H9 (cell line): Measurements from ENCODE around the gene CAPNS1. TPM values are rescaled to one million over a fixed set of nuclear protein-coding genes. Genes with fewer than 3 reads are reported as not detected.
A peak's percentile ranks its signal among the peaks of the same experiment; 100 is the strongest.
"Not testable (repeated sequence)": the region's sequence is repeated elsewhere in the genome, so short reads cannot be mapped to it uniquely, and the experiment has no call there.

Source experiments
- DNase-seq: peaks from one replicate; pipeline ENCODE4 v3.0.0-alpha.2; 2017
- H2AFZ ChIP-seq: one replicate; pipeline ENCODE4 v1.6.1; 2013; ENCODE audit warnings: mild to moderate bottlenecking, low read length, control low read depth, moderate library complexity
- H2AK5ac ChIP-seq: 2 replicates; pipeline ENCODE4 v1.6.1; 2013; ENCODE audit warnings: low read length, control low read depth, mixed read lengths; ENCODE audit not compliant: insufficient read length
- H2BK120ac ChIP-seq: one replicate; pipeline ENCODE4 v1.6.1; 2013; ENCODE audit warnings: low read depth, mild to moderate bottlenecking, low read length, control low read depth, inconsistent platforms; ENCODE audit not compliant: poor library complexity, severe bottlenecking
- H2BK12ac ChIP-seq: 2 replicates; pipeline ENCODE4 v1.6.1; 2013; ENCODE audit warnings: low read length, control low read depth, mixed read lengths, low read depth; ENCODE audit not compliant: insufficient read length
- H2BK15ac ChIP-seq: 2 replicates; pipeline ENCODE4 v1.6.1; 2013; ENCODE audit warnings: low read depth, low read length, control low read depth
- H2BK20ac ChIP-seq: one replicate; pipeline ENCODE4 v1.6.1; 2013; ENCODE audit warnings: low read depth, mild to moderate bottlenecking, low read length, control low read depth, inconsistent platforms; ENCODE audit not compliant: poor library complexity, severe bottlenecking
- H2BK5ac ChIP-seq: 2 replicates; pipeline ENCODE4 v1.6.1; 2013; ENCODE audit warnings: low read length, control low read depth, mixed read lengths; ENCODE audit not compliant: insufficient read length
- H3K14ac ChIP-seq: 2 replicates; pipeline ENCODE4 v1.6.1; 2013; ENCODE audit warnings: low read length, control low read depth; ENCODE audit not compliant: insufficient read depth
- H3K18ac ChIP-seq: 2 replicates; pipeline ENCODE4 v1.6.1; 2013; ENCODE audit warnings: low read depth, mild to moderate bottlenecking, mixed read lengths, low read length, control low read depth; ENCODE audit not compliant: insufficient read length
- H3K23ac ChIP-seq: 2 replicates; pipeline ENCODE4 v1.6.1; 2013; ENCODE audit warnings: low read length, control low read depth, mixed read lengths, low read depth; ENCODE audit not compliant: insufficient read length
- H3K23me2 ChIP-seq: 2 replicates; pipeline ENCODE4 v1.6.1; 2013; ENCODE audit warnings: low read depth, mild to moderate bottlenecking, mixed read lengths, low read length, control low read depth; ENCODE audit not compliant: insufficient read length, poor library complexity, severe bottlenecking
- H3K27ac ChIP-seq: 2 replicates; pipeline ENCODE4 v1.5.1; 2013; ENCODE audit warnings: low read length, control low read depth, mixed read lengths, low read depth; ENCODE audit not compliant: insufficient read length
- H3K27me3 ChIP-seq: 2 replicates; pipeline ENCODE4 v1.6.1; 2013; ENCODE audit warnings: low read length, control low read depth, inconsistent platforms; ENCODE audit not compliant: insufficient read depth
- H3K4ac ChIP-seq: 2 replicates; pipeline ENCODE4 v1.6.1; 2013; ENCODE audit warnings: low read depth, mild to moderate bottlenecking, control low read depth, inconsistent platforms, low read length, moderate library complexity
- H3K4me1 ChIP-seq: 2 replicates; pipeline ENCODE4 v1.6.1; 2013; ENCODE audit warnings: low read length, control low read depth, inconsistent platforms; ENCODE audit not compliant: insufficient read depth
- H3K4me2 ChIP-seq: 2 replicates; pipeline ENCODE4 v1.6.1; 2013; ENCODE audit warnings: low read length, control low read depth, mixed read lengths; ENCODE audit not compliant: insufficient read length, insufficient read depth
- H3K56ac ChIP-seq: 2 replicates; pipeline ENCODE4 v1.6.1; 2013; ENCODE audit warnings: low read depth, mild to moderate bottlenecking, mixed read lengths, low read length, control low read depth; ENCODE audit not compliant: insufficient read length
- H3K79me1 ChIP-seq: 2 replicates; pipeline ENCODE4 v1.6.1; 2013; ENCODE audit warnings: low read depth, mild to moderate bottlenecking, moderate library complexity, low read length, control low read depth, inconsistent platforms; ENCODE audit not compliant: insufficient read depth, poor library complexity, severe bottlenecking
- H3K79me2 ChIP-seq: 2 replicates; pipeline ENCODE4 v1.6.1; 2013; ENCODE audit warnings: low read length, control low read depth, inconsistent platforms; ENCODE audit not compliant: insufficient read depth
- H3K9ac ChIP-seq: 2 replicates; pipeline ENCODE4 v1.6.1; 2013; ENCODE audit warnings: low read length, control low read depth, mixed read lengths; ENCODE audit not compliant: insufficient read length; ENCODE audit errors: extremely low read depth
- H3K9me3 ChIP-seq: one replicate; pipeline ENCODE4 v1.6.1; 2013; ENCODE audit warnings: low read depth, low read length, inconsistent platforms; ENCODE audit not compliant: control insufficient read depth
- H3T11ph ChIP-seq: one replicate; pipeline ENCODE4 v1.6.1; 2013; ENCODE audit warnings: mild to moderate bottlenecking, low read length, control low read depth, inconsistent platforms
- H4K20me1 ChIP-seq: one replicate; pipeline ENCODE4 v1.6.1; 2013; ENCODE audit not compliant: control insufficient read depth, insufficient read length, insufficient read depth
- H4K5ac ChIP-seq: 2 replicates; pipeline ENCODE4 v1.6.1; 2013; ENCODE audit warnings: low read depth, mild to moderate bottlenecking, mixed read lengths, low read length, control low read depth; ENCODE audit not compliant: insufficient read length
- H4K8ac ChIP-seq: replicated peaks from 2 replicates; pipeline ENCODE4 v1.6.1; 2013; ENCODE audit warnings: low read length, control low read depth, mixed read lengths, low read depth; ENCODE audit not compliant: insufficient read length
- H4K91ac ChIP-seq: 2 replicates; pipeline ENCODE4 v1.6.1; 2013; ENCODE audit warnings: low read depth, mild to moderate bottlenecking, moderate library complexity, mixed read lengths, low read length, control low read depth; ENCODE audit not compliant: insufficient read length
- H3K27ac Mint-ChIP-seq, 3 experiments: 2 replicates in 2 of 3; 3 replicates in 1 of 3; pipeline ENCODE4 v1.8.0; 2020 to 2021; ENCODE audit warnings: mixed read lengths in 3 of 3, mild to moderate bottlenecking in 1 of 3, moderate library complexity in 1 of 3
- H3K27me3 Mint-ChIP-seq: 2 replicates; pipeline ENCODE4 v1.8.0; 2021; ENCODE audit warnings: low read depth, mild to moderate bottlenecking, moderate library complexity, mixed read lengths
- H3K36me3 Mint-ChIP-seq, 3 experiments: 2 replicates in 2 of 3; 3 replicates in 1 of 3; pipeline ENCODE4 v1.8.0; 2020 to 2021; ENCODE audit warnings: low read depth in 3 of 3, mixed read lengths in 3 of 3; ENCODE audit not compliant: insufficient read depth in 1 of 3
- H3K4me1 Mint-ChIP-seq, 2 experiments: 2 replicates each; pipeline ENCODE4 v1.8.0; 2020; ENCODE audit warnings: mixed read lengths in 2 of 2
- H3K4me3 Mint-ChIP-seq, 2 experiments: 2 replicates in 1 of 2; 3 replicates in 1 of 2; pipeline ENCODE4 v1.8.0; 2020 to 2021; ENCODE audit warnings: mild to moderate bottlenecking in 2 of 2, mixed read lengths in 2 of 2, moderate library complexity in 1 of 2
- H3K9me3 Mint-ChIP-seq, 2 experiments: 2 replicates in 1 of 2; 3 replicates in 1 of 2; pipeline ENCODE4 v1.8.0; 2020; ENCODE audit warnings: mild to moderate bottlenecking in 2 of 2, mixed read lengths in 2 of 2, moderate library complexity in 1 of 2
- WGBS: extraction: QIAGEN DNeasy Blood & Tissue Kit; methylation state at CpG from one replicate; pipeline ENCODE4 v1.1.7; 2013; ENCODE audit warnings: missing lambda C conversion rate, low lambda C conversion rate, mixed read lengths; ENCODE audit not compliant: insufficient read length; ENCODE audit errors: extremely low coverage; 5-methylcytosine and 5-hydroxymethylcytosine counted together
- total RNA-seq: library from RNA; stranded (reverse); gene quantifications from 2 replicates; pipeline ENCODE4 v1.2.1, GENCODE V29; 2021
- TF ChIP-seq, protein P1 (sequence below): fragments of 200-600 bp; sonication (generic); conservative IDR thresholded peaks from 3 replicates; pipeline ENCODE4 v1.8.0; 2021; ENCODE audit warnings: antibody characterized with exemption, mild to moderate bottlenecking

The CAPNS1 gene
- total RNA-seq, 1 experiment from 2014 or later, result 399 TPM

DNA sequence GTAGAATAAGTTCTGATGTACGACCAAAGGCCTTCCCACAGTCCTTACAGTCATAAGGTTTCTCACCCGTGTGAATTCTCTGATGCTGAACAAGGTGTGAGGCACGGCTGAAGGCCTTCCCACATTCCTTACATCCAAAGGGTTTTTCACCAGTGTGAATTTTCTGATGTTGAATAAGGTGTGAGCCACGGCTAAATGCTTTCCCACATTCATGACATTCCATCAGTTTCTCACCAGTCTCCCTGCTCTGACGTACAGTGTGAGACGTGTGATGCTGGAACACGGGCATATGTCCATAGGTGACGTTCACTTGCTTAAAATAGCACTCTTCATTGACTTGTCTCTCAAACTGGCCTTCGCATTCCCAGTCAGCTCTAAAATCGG lies 43.4 kb downstream of the CAPNS1 start:
- Histone ChIP-seq H2BK5ac (no peak overlapping the region), H4K5ac (peak overlapping the region; percentile 23), H3K27ac (peak overlapping the region; percentile 32), H2BK12ac (no peak overlapping the region), H3K56ac (no peak overlapping the region), H2BK120ac (no peak overlapping the region), H4K91ac (no peak overlapping the region), H3K4me2 (no peak overlapping the region), H3K18ac (no peak overlapping the region), H3K14ac (no peak overlapping the region), H3K9me3 (no peaks in the 10 kb centered on the region), H3K23ac (no peak overlapping the region), H4K20me1 (no peaks in the 10 kb centered on the region), H4K8ac (no peak overlapping the region), H3K4me1 (peaks cover 4% of the 10 kb centered on the region; the same call in 1 of the 2 replicates), H2BK15ac (no peak overlapping the region), H3K4ac (no peak overlapping the region), H2AK5ac (no peak overlapping the region), H3T11ph (no peak overlapping the region), H3K79me2 (no peaks in the 10 kb centered on the region), H3K79me1 (no peaks in the 10 kb centered on the region), H3K27me3 (no peaks in the 10 kb centered on the region), H2AFZ (no peak overlapping the region), H3K9ac (no peak overlapping the region), H2BK20ac (no peak overlapping the region), H3K23me2 (no peaks in the 10 kb centered on the region)
- Mint-ChIP-seq H3K27me3 (no peaks in the 10 kb centered on the region), H3K36me3 (no peaks in the 10 kb centered on the region), H3K9me3 (no peaks in the 10 kb centered on the region), H3K27ac (peak overlapping the region; percentile 12 to 50 (median 41); a peak in 4 of 7 replicates), H3K4me3 (no peak overlapping the region), H3K4me1 (peaks cover 6 to 17% of the 10 kb centered on the region in 2 experiments; a peak in 3 of 4 replicates)
- no CpG with 5 or more reads among the region's 10 CpGs for WGBS
- peak; percentile 32 for DNase-seq
- TF ChIP-seq, protein P1, sequence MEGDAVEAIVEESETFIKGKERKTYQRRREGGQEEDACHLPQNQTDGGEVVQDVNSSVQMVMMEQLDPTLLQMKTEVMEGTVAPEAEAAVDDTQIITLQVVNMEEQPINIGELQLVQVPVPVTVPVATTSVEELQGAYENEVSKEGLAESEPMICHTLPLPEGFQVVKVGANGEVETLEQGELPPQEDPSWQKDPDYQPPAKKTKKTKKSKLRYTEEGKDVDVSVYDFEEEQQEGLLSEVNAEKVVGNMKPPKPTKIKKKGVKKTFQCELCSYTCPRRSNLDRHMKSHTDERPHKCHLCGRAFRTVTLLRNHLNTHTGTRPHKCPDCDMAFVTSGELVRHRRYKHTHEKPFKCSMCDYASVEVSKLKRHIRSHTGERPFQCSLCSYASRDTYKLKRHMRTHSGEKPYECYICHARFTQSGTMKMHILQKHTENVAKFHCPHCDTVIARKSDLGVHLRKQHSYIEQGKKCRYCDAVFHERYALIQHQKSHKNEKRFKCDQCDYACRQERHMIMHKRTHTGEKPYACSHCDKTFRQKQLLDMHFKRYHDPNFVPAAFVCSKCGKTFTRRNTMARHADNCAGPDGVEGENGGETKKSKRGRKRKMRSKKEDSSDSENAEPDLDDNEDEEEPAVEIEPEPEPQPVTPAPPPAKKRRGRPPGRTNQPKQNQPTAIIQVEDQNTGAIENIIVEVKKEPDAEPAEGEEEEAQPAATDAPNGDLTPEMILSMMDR, result no peak

DNA sequence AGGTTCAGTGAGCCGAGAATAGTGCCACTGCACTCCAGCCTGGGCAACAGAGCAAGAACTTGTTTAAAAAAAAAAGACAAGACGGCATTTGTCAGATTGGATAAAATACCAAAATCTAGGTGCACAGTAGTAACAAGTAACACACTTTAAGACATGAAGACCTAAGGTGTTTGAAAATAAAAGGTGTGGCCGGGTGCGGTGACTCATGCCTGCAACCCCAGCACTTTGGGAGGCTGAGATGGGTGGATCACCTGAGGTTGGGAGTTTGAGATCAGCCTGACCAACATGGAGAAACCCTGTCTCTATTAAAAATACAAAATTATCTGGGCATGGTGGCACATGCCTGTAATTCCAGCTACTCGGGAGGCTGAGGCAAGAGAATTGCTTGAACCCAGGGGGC lies 46.9 kb downstream of the CAPNS1 start:
- H3K23me2 ChIP-seq, H4K20me1 ChIP-seq, H3K18ac ChIP-seq, H2AFZ ChIP-seq, H3K23ac ChIP-seq, H3K4ac ChIP-seq, H3K79me1 ChIP-seq, H3K27me3 ChIP-seq, H2BK12ac ChIP-seq, H3K27ac ChIP-seq, H2BK15ac ChIP-seq, H2BK5ac ChIP-seq, H3K56ac ChIP-seq, H3K9me3 ChIP-seq, H3K27me3 Mint-ChIP-seq, H3K9ac ChIP-seq, H3K79me2 ChIP-seq, H3K4me3 Mint-ChIP-seq, H2BK120ac ChIP-seq, H3K9me3 Mint-ChIP-seq, H2BK20ac ChIP-seq, H4K8ac ChIP-seq, H3T11ph ChIP-seq, H3K36me3 Mint-ChIP-seq, H3K4me2 ChIP-seq, H4K5ac ChIP-seq, DNase-seq, H3K27ac Mint-ChIP-seq, H3K14ac ChIP-seq, H4K91ac ChIP-seq, H3K4me1 ChIP-seq, H2AK5ac ChIP-seq: not testable (repeated sequence)
- no CpG with 5 or more reads among the region's 5 CpGs for WGBS
- peaks cover 6 to 17% of the 10 kb centered on the region in 2 experiments; a peak in 3 of 4 replicates for H3K4me1 Mint-ChIP-seq
